Brain microvascular endothelial cell (primary cell): ENCODE measurements around the gene CD2AP.

Source experiments
- DNase-seq: peaks from one replicate; pipeline ENCODE4 v3.0.0-alpha.2; 2020
- H3K27ac ChIP-seq: fragments of 250-450 bp; sonication (Bioruptor Pico); 2 replicates; pipeline ENCODE4 v1.5.1; 2020; ENCODE audit warnings: mild to moderate bottlenecking, moderate library complexity
- H3K27me3 ChIP-seq: fragments of 250-450 bp; sonication (Bioruptor Pico); replicated peaks from 2 replicates; pipeline ENCODE4 v1.5.1; 2020; ENCODE audit warnings: mild to moderate bottlenecking
- H3K36me3 ChIP-seq: fragments of 250-450 bp; sonication (Bioruptor Pico); replicated peaks from 2 replicates; pipeline ENCODE4 v1.5.1; 2020; ENCODE audit warnings: mild to moderate bottlenecking
- H3K4me3 ChIP-seq: 2 replicates; pipeline ENCODE4 v1.5.1; 2011; ENCODE audit warnings: low read depth, mild to moderate bottlenecking, control low read depth, low read length, moderate library complexity
- CTCF ChIP-seq: IDR thresholded peaks from 2 replicates; pipeline ENCODE4 v1.5.1; 2011; ENCODE audit warnings: low read depth, mild to moderate bottlenecking, moderate library complexity, low read length, control low read depth, inconsistent platforms; ENCODE audit errors: missing control alignments
- in situ Hi-C: cut with HindIII; loops from 2 replicates; pipeline ENCODE4 v1.10.0; 2017; ENCODE audit warnings: low sequenced_read_pairs, low pct_ligation_motif_present

Gene CD2AP

GRCh38 chr6:47485083-47485482 lies 7.5 kb downstream of the CD2AP start:
- TF ChIP-seq CTCF, result no peak
- Histone ChIP-seq H3K27ac (peak overlapping the region; percentile 69), H3K4me3 (no peak overlapping the region), H3K27me3 (no peaks in the 10 kb centered on the region), H3K36me3 (no peaks in the 10 kb centered on the region)
- in situ Hi-C loops, result no loop called here
- no peak for DNase-seq

- Histone ChIP-seq H3K27ac (no peak overlapping the region), H3K27me3 (no peaks in the 10 kb centered on the region), H3K36me3 (no peaks in the 10 kb centered on the region), H3K4me3 (no peak overlapping the region)
- TF ChIP-seq CTCF, result no peak
- in situ Hi-C loops, result no loop called here
- no peak for DNase-seq
These were observed 8.0 kb downstream of the CD2AP start for GRCh38 chr6:47485491-47486135.

- Histone ChIP-seq H3K4me3 (no peak overlapping the region), H3K27me3 (no peaks in the 10 kb centered on the region), H3K27ac (no peak overlapping the region), H3K36me3 (no peaks in the 10 kb centered on the region)
- DNase-seq, result no peak
- in situ Hi-C loops, result no loop called here
- TF ChIP-seq CTCF, result no peak
These were observed 12.4 kb downstream of the CD2AP start for GRCh38 chr6:47489995-47490394.

GRCh38 chr6:47490676-47491075 lies 13.1 kb downstream of the CD2AP start:
- Histone ChIP-seq H3K27me3 (no peaks in the 10 kb centered on the region), H3K36me3 (no peaks in the 10 kb centered on the region), H3K4me3 (no peak overlapping the region), H3K27ac (no peak overlapping the region)
- in situ Hi-C loops, result no loop called here
- DNase-seq, result no peak
- no peak for TF ChIP-seq CTCF

GRCh38 chr6:47492355-47492754 lies 14.8 kb downstream of the CD2AP start:
- in situ Hi-C loops, result no loop called here
- TF ChIP-seq CTCF, result no peak
- H3K27ac ChIP-seq, result no peak overlapping the region
- H3K36me3 ChIP-seq, result no peaks in the 10 kb centered on the region
- DNase-seq, result no peak
- no peaks in the 10 kb centered on the region for H3K27me3 ChIP-seq
- H3K4me3 ChIP-seq, result no peak overlapping the region

- Histone ChIP-seq H3K27me3 (no peaks in the 10 kb centered on the region), H3K27ac (no peak overlapping the region), H3K36me3 (no peaks in the 10 kb centered on the region), H3K4me3 (no peak overlapping the region)
- no peak for DNase-seq
- TF ChIP-seq CTCF, result no peak
- in situ Hi-C loops, result no loop called here
These were observed 17.6 kb downstream of the CD2AP start for GRCh38 chr6:47495207-47495606.
